Suprapubic skin (tissue), 3 donors: Measurements from ENCODE around the gene MVK.

Source experiments
- EP300 ChIP-seq: sonication (generic); formaldehyde crosslinking; IDR thresholded peaks from one replicate; pipeline ENCODE4 v1.6.1; 2017; ENCODE audit warnings: antibody characterized with exemption
- TF ChIP-seq, protein P1 (sequence below), 2 donors: fragments of 200-600 bp in 1 of 2; fragments of 450-650 bp in 1 of 2; sonication (generic) in 1 of 2; IDR thresholded peaks; one replicate each; pipeline ENCODE4 v1.5.1; 2016 to 2019; ENCODE audit warnings: antibody characterized with exemption in 2 of 2, mild to moderate bottlenecking in 1 of 2, moderate library complexity in 1 of 2

DNA sequence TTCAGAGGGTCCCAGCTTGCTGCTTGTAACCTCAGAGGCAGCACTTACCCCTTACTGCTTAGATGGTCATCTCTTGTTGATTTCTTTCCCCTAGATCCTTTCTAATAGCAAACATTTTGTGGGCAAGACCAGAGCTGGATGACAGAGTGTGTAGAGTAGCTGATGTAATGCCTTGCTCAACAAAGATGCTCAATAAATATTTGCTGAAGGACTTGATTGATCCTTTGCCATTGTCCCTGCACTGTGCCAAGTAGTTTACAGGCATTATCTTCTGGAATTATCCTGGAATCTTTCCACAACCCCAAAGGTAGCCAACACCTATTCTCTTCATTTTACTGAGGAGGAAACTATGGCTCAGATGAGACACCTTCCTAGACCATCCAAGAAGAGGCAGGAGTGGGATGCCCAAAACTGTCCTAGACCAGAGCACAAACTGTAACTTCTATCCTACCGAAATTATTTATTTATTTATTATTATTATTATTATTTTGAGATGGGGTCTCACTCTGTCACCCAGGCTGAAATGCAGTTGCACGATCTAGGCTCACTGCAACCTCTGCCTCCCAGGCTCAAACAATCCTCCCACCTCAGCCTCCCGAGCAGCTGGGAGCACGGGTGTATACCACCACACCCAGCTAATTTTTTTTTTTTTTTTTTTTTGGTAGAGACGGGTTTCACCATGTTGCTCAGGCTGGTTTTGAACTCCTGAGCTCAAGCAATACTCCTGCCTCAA lies 1.7 kb upstream of the MVK start:
- TF ChIP-seq, protein P1, sequence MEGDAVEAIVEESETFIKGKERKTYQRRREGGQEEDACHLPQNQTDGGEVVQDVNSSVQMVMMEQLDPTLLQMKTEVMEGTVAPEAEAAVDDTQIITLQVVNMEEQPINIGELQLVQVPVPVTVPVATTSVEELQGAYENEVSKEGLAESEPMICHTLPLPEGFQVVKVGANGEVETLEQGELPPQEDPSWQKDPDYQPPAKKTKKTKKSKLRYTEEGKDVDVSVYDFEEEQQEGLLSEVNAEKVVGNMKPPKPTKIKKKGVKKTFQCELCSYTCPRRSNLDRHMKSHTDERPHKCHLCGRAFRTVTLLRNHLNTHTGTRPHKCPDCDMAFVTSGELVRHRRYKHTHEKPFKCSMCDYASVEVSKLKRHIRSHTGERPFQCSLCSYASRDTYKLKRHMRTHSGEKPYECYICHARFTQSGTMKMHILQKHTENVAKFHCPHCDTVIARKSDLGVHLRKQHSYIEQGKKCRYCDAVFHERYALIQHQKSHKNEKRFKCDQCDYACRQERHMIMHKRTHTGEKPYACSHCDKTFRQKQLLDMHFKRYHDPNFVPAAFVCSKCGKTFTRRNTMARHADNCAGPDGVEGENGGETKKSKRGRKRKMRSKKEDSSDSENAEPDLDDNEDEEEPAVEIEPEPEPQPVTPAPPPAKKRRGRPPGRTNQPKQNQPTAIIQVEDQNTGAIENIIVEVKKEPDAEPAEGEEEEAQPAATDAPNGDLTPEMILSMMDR (IDR thresholded peaks at IDR 0.05): no peak
- TF ChIP-seq EP300: no peak
